ENCODE measurements around the gene THRB.

- TF ChIP-seq, protein P1, sequence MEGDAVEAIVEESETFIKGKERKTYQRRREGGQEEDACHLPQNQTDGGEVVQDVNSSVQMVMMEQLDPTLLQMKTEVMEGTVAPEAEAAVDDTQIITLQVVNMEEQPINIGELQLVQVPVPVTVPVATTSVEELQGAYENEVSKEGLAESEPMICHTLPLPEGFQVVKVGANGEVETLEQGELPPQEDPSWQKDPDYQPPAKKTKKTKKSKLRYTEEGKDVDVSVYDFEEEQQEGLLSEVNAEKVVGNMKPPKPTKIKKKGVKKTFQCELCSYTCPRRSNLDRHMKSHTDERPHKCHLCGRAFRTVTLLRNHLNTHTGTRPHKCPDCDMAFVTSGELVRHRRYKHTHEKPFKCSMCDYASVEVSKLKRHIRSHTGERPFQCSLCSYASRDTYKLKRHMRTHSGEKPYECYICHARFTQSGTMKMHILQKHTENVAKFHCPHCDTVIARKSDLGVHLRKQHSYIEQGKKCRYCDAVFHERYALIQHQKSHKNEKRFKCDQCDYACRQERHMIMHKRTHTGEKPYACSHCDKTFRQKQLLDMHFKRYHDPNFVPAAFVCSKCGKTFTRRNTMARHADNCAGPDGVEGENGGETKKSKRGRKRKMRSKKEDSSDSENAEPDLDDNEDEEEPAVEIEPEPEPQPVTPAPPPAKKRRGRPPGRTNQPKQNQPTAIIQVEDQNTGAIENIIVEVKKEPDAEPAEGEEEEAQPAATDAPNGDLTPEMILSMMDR (IDR thresholded peaks at IDR 0.05) = no peak
- TF ChIP-seq POLR2A (IDR thresholded peaks at IDR 0.05) = no peak
Measured at GRCh38 chr3:24149032-24149431, 345.6 kb downstream of the THRB start.

Data from heart left ventricle (tissue), 13 donors.